Keratinocyte (primary cell): Measurements from ENCODE around the gene PRPF40B. TPM values are rescaled to one million over a fixed set of nuclear protein-coding genes. Genes with fewer than 3 reads are reported as not detected.
A peak's percentile ranks its signal among the peaks of the same experiment; 100 is the strongest.

Source experiments
- DNase-seq: peaks from one replicate; pipeline ENCODE4 v3.0.0-alpha.2; 2011; ENCODE audit warnings: low read depth, missing footprints, low spot score
- FAIRE-seq: peaks from 2 replicates; lab custom pipeline; 2011; peaks lifted over from hg19 to GRCh38; lab: Jason Lieb, UNC
- H2AFZ ChIP-seq: 2 replicates; pipeline ENCODE4 v1.6.0; 2012; ENCODE audit warnings: low read length, control low read depth, inconsistent platforms; ENCODE audit not compliant: control insufficient read depth
- H3K27ac ChIP-seq: 2 replicates; pipeline ENCODE4 v1.5.1; 2011; ENCODE audit warnings: low read length; ENCODE audit not compliant: control insufficient read depth, insufficient read depth
- H3K27me3 ChIP-seq: 3 replicates; pipeline ENCODE4 v1.6.0; 2011; ENCODE audit warnings: low read length; ENCODE audit not compliant: control insufficient read depth, insufficient read depth; ENCODE audit errors: extremely low read depth
- H3K36me3 ChIP-seq, 2 experiments: 2 replicates in 1 of 2; 3 replicates in 1 of 2; pipeline ENCODE4 v1.5.1; 2011; ENCODE audit warnings: low read length in 2 of 2, mild to moderate bottlenecking in 1 of 2; ENCODE audit not compliant: control insufficient read depth in 2 of 2, insufficient read depth in 2 of 2; ENCODE audit errors: extremely low read depth in 1 of 2
- H3K4me1 ChIP-seq: 3 replicates; pipeline ENCODE4 v1.5.1; 2011; ENCODE audit warnings: low read length; ENCODE audit not compliant: control insufficient read depth, insufficient read depth; ENCODE audit errors: extremely low read depth
- H3K4me2 ChIP-seq: 3 replicates; pipeline ENCODE4 v1.6.0; 2011; ENCODE audit warnings: low read depth, low read length; ENCODE audit not compliant: control insufficient read depth, insufficient read depth; ENCODE audit errors: extremely low read depth
- H3K4me3 ChIP-seq, 3 experiments: fragments of 200-600 bp in 1 of 3; sonication (generic) in 1 of 3; 2 replicates in 2 of 3; 3 replicates in 1 of 3; pipeline ENCODE4 v1.5.1; 2011 to 2016; ENCODE audit warnings: low read length in 3 of 3, mild to moderate bottlenecking in 3 of 3, control low read depth in 2 of 3, inconsistent platforms in 1 of 3, low read depth in 1 of 3, mixed read lengths in 1 of 3, mixed run types in 1 of 3, moderate library complexity in 1 of 3; ENCODE audit not compliant: control insufficient read depth in 2 of 3, insufficient read depth in 2 of 3; ENCODE audit errors: extremely low read depth in 1 of 3
- H3K79me2 ChIP-seq: 2 replicates; pipeline ENCODE4 v1.6.0; 2012; ENCODE audit warnings: low read length; ENCODE audit not compliant: control insufficient read depth, insufficient read depth
- H3K9ac ChIP-seq: 3 replicates; pipeline ENCODE4 v1.6.0; 2011; ENCODE audit warnings: low read length; ENCODE audit not compliant: control insufficient read depth, insufficient read depth; ENCODE audit errors: extremely low read depth
- H3K9me1 ChIP-seq: 3 replicates; pipeline ENCODE4 v1.6.0; 2011; ENCODE audit warnings: low read length; ENCODE audit not compliant: control insufficient read depth, insufficient read depth; ENCODE audit errors: extremely low read depth
- H3K9me3 ChIP-seq: 2 replicates; pipeline ENCODE4 v1.5.1; 2012; ENCODE audit warnings: low read depth, low read length; ENCODE audit not compliant: control insufficient read depth
- H4K20me1 ChIP-seq: 3 replicates; pipeline ENCODE4 v1.6.0; 2011; ENCODE audit warnings: low read length; ENCODE audit not compliant: control insufficient read depth, insufficient read depth; ENCODE audit errors: extremely low read depth
- EZH2 ChIP-seq: IDR thresholded peaks from one replicate; pipeline ENCODE4 v1.6.1; 2012; ENCODE audit warnings: inconsistent platforms, mild to moderate bottlenecking, low read length, moderate library complexity
- dilution Hi-C: fragments of 300-500 bp; cut with MboI; formaldehyde crosslinking; loops from one replicate; pipeline ENCODE4 v1.7.0; 2020; ENCODE audit warnings: low sequenced_read_pairs; ENCODE audit not compliant: extremely low pct_ligation_motif_present
- polyA plus RNA-seq, 5 experiments: library from polyadenylated mRNA; depleted of rRNA in 3 of 5; stranded (reverse) in 3 of 5; stranded (forward) in 1 of 5; unstranded in 1 of 5; fragments of >200 nt; gene quantifications; 1 replicate in 1 of 5; 2 replicates in 3 of 5; 3 replicates in 1 of 5; pipeline versions ENCODE4 v1.2.1 to v1.2.3, GENCODE V29; 2011 to 2012; ENCODE audit warnings: missing spikeins in 2 of 5, low read depth in 1 of 5, low replicate concordance in 1 of 5
- TF ChIP-seq, protein P1 (sequence below), 3 experiments: IDR thresholded peaks in 1 of 3; conservative IDR thresholded peaks in 1 of 3; optimal IDR thresholded peaks in 1 of 3; 2 replicates in 2 of 3; 3 replicates in 1 of 3; pipeline versions ENCODE3 to v1.5.1; 2011; ENCODE audit warnings: low read length in 3 of 3, mild to moderate bottlenecking in 3 of 3, moderate library complexity in 2 of 3, control low read depth in 1 of 3, inconsistent platforms in 1 of 3; ENCODE audit not compliant: insufficient read depth in 2 of 3; ENCODE audit errors: extremely low read depth in 1 of 3

PRPF40B gene
- polyA plus RNA-seq, 1 donor (not counting 4 experiments of a cell fraction or from before 2014, with no cell fraction given) = 12.7 TPM

DNA sequence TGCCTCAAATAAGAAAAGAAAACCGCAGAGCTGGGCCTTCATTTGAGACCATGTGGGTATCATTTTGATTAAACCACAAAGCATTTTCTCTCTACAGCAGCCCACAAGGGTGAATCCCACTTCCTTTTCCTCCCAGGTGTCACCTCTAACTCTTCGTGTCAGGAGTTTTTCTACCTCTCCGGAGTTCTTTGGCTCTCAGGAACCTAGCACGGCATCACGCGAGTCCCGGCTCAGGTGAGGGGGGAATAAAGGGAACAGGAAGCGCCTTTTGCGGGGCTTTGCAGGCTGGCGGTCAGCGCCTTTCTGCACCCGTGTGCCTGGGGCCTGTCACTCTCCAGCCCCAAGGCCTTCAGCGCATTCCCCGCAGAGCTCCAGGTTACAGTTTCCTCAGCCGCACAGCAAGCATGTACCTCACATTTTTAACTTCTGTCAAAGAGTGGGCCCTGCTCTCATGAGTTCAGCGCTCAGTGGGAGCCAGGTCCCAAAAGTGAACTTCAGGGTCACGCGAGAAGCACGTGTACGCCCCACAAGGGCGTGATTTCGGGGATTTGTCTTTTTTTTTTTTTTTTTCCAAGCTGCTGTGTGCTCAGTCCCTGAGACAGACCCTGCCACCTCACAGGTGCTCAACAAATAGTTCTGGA is 740 bp upstream of the PRPF40B start:
- Histone ChIP-seq H3K4me3 (peak overlapping the region; percentile 35 to 74 (median 64)), H3K9me1 (peaks cover 4% of the 10 kb centered on the region), H3K9ac (peak overlapping the region; percentile 79), H3K79me2 (no peaks in the 10 kb centered on the region), H3K9me3 (no peaks in the 10 kb centered on the region), H3K27ac (peak overlapping the region; percentile 80), H3K4me2 (peak overlapping the region; percentile 96), H3K27me3 (no peaks in the 10 kb centered on the region), H4K20me1 (no peaks in the 10 kb centered on the region), H3K36me3 (no peaks in the 10 kb centered on the region), H2AFZ (peak overlapping the region; percentile 43), H3K4me1 (peaks cover 58% of the 10 kb centered on the region)
- dilution Hi-C loops = no loop called here
- DNase-seq (no peak), FAIRE-seq (no peak)
- TF ChIP-seq EZH2 = no peak
- TF ChIP-seq, protein P1, sequence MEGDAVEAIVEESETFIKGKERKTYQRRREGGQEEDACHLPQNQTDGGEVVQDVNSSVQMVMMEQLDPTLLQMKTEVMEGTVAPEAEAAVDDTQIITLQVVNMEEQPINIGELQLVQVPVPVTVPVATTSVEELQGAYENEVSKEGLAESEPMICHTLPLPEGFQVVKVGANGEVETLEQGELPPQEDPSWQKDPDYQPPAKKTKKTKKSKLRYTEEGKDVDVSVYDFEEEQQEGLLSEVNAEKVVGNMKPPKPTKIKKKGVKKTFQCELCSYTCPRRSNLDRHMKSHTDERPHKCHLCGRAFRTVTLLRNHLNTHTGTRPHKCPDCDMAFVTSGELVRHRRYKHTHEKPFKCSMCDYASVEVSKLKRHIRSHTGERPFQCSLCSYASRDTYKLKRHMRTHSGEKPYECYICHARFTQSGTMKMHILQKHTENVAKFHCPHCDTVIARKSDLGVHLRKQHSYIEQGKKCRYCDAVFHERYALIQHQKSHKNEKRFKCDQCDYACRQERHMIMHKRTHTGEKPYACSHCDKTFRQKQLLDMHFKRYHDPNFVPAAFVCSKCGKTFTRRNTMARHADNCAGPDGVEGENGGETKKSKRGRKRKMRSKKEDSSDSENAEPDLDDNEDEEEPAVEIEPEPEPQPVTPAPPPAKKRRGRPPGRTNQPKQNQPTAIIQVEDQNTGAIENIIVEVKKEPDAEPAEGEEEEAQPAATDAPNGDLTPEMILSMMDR (optimal IDR thresholded peaks at IDR 0.05 in 1 of 3, IDR thresholded peaks at IDR 0.05 in 1 of 3, conservative IDR thresholded peaks at IDR 0.05 in 1 of 3; ENCODE audit: extremely low read depth in 1 of 3, insufficient read depth in 2 of 3, low read length in 3 of 3) = no peak

DNA sequence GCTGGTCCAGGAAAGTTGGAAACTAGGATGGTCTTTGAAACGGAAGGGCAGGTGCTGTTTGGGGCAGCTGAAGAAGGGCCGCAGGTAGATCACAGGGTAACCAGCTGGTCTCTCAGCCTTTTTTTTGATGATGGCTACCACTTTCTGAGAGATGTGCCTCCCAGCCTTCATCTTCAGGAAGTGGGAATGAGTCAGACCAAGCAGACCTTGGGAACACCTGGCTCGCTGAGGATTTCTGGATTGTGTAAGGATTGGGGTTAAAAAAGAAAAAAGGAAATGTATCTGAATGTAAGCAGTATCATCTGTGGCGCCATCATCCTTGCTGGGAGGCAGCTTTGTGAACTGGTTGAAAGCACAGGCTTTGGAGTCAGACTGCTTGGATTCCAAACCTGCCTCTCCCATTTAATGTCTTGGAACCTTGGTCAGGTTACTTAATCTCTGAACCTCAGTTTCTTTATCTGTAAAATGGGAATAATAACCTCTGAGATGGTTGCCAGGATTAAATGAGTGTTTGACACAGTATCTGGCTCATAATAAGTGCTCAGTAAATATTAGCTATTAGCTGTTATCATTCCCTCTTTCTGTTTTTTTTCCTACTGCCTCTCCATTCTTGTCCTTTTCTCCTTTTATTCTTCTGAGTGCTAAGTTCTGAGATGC is 1.7 kb downstream of the PRPF40B start:
- Histone ChIP-seq H3K4me1 (peaks cover 58% of the 10 kb centered on the region), H3K4me3 (peak overlapping the region in 1 of 3 experiments; percentile 67), H3K27ac (peak overlapping the region; percentile 65), H4K20me1 (no peaks in the 10 kb centered on the region), H3K4me2 (peak overlapping the region; percentile 82), H2AFZ (peak overlapping the region; percentile 38), H3K9me1 (peaks cover 7% of the 10 kb centered on the region), H3K9me3 (no peaks in the 10 kb centered on the region), H3K79me2 (peaks cover 2% of the 10 kb centered on the region), H3K27me3 (no peaks in the 10 kb centered on the region), H3K9ac (no peak overlapping the region), H3K36me3 (no peaks in the 10 kb centered on the region)
- dilution Hi-C loops = no loop called here
- no peak for DNase-seq
- TF ChIP-seq, protein P1 (optimal IDR thresholded peaks at IDR 0.05 in 1 of 3, IDR thresholded peaks at IDR 0.05 in 1 of 3, conservative IDR thresholded peaks at IDR 0.05 in 1 of 3; ENCODE audit: extremely low read depth in 1 of 3, insufficient read depth in 2 of 3, low read length in 3 of 3) = no peak
- TF ChIP-seq EZH2 = no peak
- FAIRE-seq = peak; percentile 74
